ENCODE results near the gene STK32A.

GRCh38 chr5:147404706-147405105 is 169.9 kb downstream of the STK32A start:
- TF ChIP-seq CTCF (optimal IDR thresholded peaks at IDR 0.05 in 1 of 3, IDR thresholded peaks at IDR 0.05 in 1 of 3, conservative IDR thresholded peaks at IDR 0.05 in 1 of 3; ENCODE audit: extremely low read depth in 1 of 3, insufficient read depth in 2 of 3, low read length in 3 of 3) (no peak), EZH2 (IDR thresholded peaks at IDR 0.05; ENCODE audit: low read length) (no peak)

All from keratinocyte (primary cell).